Gastroesophageal sphincter (tissue), 3 donors: ENCODE measurements around the gene KTN1.

Source experiments
- POLR2A ChIP-seq, 2 donors: fragments of 450-650 bp; IDR thresholded peaks; one replicate each; pipeline ENCODE4 v1.6.1; 2017; ENCODE audit warnings: antibody characterized with exemption in 2 of 2, mild to moderate bottlenecking in 2 of 2, moderate library complexity in 1 of 2
- POLR2AphosphoS5 ChIP-seq: sonication (generic); formaldehyde crosslinking; IDR thresholded peaks from one replicate; pipeline ENCODE4 v1.6.1; 2017; ENCODE audit warnings: antibody characterized with exemption
- TF ChIP-seq, protein P1 (sequence below), 4 experiments: fragments of 200-600 bp in 2 of 4; fragments of 450-650 bp in 2 of 4; sonication (generic) in 1 of 4; IDR thresholded peaks; one replicate each; pipeline ENCODE4 v1.5.1; 2017 to 2019; ENCODE audit warnings: antibody characterized with exemption in 4 of 4, mild to moderate bottlenecking in 2 of 4, moderate library complexity in 2 of 4

DNA sequence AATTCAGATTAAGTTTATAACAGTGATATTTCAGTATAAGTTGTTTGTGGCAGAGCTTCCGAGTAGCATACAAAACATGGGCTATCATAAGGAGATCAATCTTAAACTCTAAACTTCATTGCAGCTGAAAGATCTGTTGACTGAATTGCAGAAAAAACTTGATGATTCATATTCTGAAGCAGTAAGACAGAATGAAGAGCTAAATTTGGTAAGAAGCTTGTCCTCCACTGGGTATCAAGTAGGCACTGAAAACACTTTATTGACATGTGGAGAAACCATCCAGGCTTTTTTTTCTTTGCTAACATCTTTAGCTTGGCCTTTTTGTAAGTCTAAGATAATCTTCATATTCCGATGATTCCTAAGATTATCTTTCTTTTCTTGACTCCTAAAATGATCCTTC lies 93.0 kb downstream of the KTN1 start:
- no peak for TF ChIP-seq POLR2A (IDR thresholded peaks at IDR 0.05)
- TF ChIP-seq, protein P1, sequence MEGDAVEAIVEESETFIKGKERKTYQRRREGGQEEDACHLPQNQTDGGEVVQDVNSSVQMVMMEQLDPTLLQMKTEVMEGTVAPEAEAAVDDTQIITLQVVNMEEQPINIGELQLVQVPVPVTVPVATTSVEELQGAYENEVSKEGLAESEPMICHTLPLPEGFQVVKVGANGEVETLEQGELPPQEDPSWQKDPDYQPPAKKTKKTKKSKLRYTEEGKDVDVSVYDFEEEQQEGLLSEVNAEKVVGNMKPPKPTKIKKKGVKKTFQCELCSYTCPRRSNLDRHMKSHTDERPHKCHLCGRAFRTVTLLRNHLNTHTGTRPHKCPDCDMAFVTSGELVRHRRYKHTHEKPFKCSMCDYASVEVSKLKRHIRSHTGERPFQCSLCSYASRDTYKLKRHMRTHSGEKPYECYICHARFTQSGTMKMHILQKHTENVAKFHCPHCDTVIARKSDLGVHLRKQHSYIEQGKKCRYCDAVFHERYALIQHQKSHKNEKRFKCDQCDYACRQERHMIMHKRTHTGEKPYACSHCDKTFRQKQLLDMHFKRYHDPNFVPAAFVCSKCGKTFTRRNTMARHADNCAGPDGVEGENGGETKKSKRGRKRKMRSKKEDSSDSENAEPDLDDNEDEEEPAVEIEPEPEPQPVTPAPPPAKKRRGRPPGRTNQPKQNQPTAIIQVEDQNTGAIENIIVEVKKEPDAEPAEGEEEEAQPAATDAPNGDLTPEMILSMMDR (IDR thresholded peaks at IDR 0.05), result no peak
- TF ChIP-seq POLR2AphosphoS5, result no peak
